ENCODE data around the gene LRRC7. TPM values are rescaled to one million over a fixed set of nuclear protein-coding genes. Genes with fewer than 3 reads are reported as not detected.

Gene LRRC7
- total and polyA plus RNA-seq, 4 donors, result 6.1 TPM; not detected in 3

DNA sequence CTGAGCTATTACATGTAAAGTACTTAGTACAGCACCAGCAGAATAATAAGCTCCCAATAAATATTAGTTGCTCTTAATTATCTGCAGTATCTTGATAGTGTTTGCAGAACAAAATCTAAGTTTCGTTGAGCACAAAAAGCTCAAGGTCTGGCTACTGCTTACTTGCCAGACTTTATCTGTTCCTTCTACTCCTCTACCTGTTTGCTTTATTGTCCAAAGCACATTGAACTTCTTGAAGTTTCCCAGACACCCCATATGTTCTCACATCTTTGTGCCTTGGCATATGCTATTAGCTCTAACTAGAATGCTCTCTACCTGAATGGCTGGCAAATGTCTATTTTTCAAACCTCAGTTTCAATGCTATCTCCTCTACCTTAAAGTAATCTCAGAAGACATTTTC, 582.7 kb downstream of the LRRC7 start:
- 93% methylated on average over 1 of the region's 1 CpG for WGBS, 2 donors
- Histone ChIP-seq H3K27ac (ENCODE audit: low read depth in 1 of 2, low read length in 1 of 2) (no peak overlapping the region), H3K9me3 (ENCODE audit: control insufficient read depth in 4 of 4, insufficient read depth in 3 of 4, low read length in 3 of 4) (no peaks in the 10 kb centered on the region), H3K4me1 (ENCODE audit: control insufficient read depth in 5 of 5, insufficient read depth in 5 of 5, low read length in 5 of 5) (no peaks in the 10 kb centered on the region), H3K27me3 (ENCODE audit: control insufficient read depth in 3 of 3, insufficient read depth in 3 of 3, low read length in 2 of 3) (no peaks in the 10 kb centered on the region), H3K4me3 (no peak overlapping the region), H3K36me3 (ENCODE audit: control insufficient read depth in 4 of 4, insufficient read depth in 4 of 4, low read length in 4 of 4) (peaks cover 4 to 9% (median 8%) of the 10 kb centered on the region in 4 donors), H3K9ac (ENCODE audit: insufficient read depth in 1 of 2, low read length in 2 of 2) (no peak overlapping the region)
- TF ChIP-seq, protein P1, sequence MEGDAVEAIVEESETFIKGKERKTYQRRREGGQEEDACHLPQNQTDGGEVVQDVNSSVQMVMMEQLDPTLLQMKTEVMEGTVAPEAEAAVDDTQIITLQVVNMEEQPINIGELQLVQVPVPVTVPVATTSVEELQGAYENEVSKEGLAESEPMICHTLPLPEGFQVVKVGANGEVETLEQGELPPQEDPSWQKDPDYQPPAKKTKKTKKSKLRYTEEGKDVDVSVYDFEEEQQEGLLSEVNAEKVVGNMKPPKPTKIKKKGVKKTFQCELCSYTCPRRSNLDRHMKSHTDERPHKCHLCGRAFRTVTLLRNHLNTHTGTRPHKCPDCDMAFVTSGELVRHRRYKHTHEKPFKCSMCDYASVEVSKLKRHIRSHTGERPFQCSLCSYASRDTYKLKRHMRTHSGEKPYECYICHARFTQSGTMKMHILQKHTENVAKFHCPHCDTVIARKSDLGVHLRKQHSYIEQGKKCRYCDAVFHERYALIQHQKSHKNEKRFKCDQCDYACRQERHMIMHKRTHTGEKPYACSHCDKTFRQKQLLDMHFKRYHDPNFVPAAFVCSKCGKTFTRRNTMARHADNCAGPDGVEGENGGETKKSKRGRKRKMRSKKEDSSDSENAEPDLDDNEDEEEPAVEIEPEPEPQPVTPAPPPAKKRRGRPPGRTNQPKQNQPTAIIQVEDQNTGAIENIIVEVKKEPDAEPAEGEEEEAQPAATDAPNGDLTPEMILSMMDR (IDR thresholded peaks at IDR 0.05; ENCODE audit: control extremely low read depth, extremely low read depth), result no peak
- ATAC-seq (ENCODE audit: insufficient read depth, low FRiP score) (no peak), DNase-seq (no peak)

DNA sequence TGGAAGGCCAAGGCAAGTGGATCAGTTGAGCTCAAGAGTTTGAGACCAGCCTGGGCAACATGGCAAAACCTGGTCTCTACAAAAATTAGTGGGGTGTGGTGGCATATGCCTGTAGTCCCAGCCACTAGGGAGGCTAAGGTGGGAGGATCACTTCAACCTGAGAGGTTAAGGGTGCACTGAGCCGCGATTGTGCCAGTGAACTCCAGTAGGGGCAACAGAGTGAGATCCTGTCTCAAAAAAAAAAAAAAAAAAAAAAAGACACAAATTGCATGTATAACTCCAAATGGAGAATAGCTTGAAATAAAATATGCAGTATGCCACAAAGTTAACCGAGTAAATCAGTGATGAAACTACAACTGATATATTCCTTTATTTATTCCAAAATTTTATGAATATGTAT, 586.0 kb downstream of the LRRC7 start:
- WGBS, 2 donors, result 96 to 98% methylated on average over 3 of the region's 3 CpGs
- TF ChIP-seq, protein P1 (IDR thresholded peaks at IDR 0.05; ENCODE audit: control extremely low read depth, extremely low read depth), result no peak
- H3K36me3 ChIP-seq (ENCODE audit: control insufficient read depth in 4 of 4, insufficient read depth in 4 of 4, low read length in 4 of 4), result peaks cover 4 to 11% (median 7%) of the 10 kb centered on the region in 4 donors
- H3K4me1 ChIP-seq (ENCODE audit: control insufficient read depth in 5 of 5, insufficient read depth in 5 of 5, low read length in 5 of 5), result no peaks in the 10 kb centered on the region
- H3K27me3 ChIP-seq (ENCODE audit: control insufficient read depth in 3 of 3, insufficient read depth in 3 of 3, low read length in 2 of 3), result no peaks in the 10 kb centered on the region
- ATAC-seq (ENCODE audit: insufficient read depth, low FRiP score) (no peak), DNase-seq (no peak)
- no peak overlapping the region for H3K4me3 ChIP-seq
- H3K27ac ChIP-seq (ENCODE audit: low read depth in 1 of 2, low read length in 1 of 2), result no peak overlapping the region
- no peaks in the 10 kb centered on the region for H3K9me3 ChIP-seq (ENCODE audit: control insufficient read depth in 4 of 4, insufficient read depth in 3 of 4, low read length in 3 of 4)
- no peak overlapping the region for H3K9ac ChIP-seq (ENCODE audit: insufficient read depth in 1 of 2, low read length in 2 of 2)

DNA sequence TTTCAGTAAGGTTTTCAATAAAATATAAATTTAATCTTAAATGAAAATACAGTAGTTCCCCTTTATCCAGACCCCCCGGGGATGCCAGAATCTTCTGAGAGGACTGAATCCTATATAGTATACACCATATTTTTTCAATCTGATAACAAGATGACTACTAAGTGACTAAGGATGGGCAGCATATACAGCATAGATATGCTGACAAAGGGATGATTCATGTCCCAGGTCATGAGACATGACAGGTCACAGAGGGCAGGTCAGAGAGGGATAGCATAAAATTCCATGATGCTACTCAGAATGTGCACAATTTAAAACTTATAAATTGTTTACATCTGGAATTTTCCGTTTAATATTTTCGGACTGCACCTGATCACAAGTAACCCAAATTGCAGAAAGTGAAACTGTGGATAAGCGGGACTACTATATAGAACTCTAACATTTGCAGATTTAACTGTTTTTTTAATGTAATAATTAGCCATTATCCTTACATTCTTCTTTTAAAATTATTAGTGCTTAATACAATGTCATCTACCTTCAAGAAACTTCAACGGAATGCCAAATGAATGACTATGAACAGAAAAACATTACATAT, 588.9 kb downstream of the LRRC7 start:
- no peak overlapping the region for H3K4me3 ChIP-seq
- no peak overlapping the region for H3K9ac ChIP-seq (ENCODE audit: insufficient read depth in 1 of 2, low read length in 2 of 2)
- 97 to 98% methylated on average over 5 of the region's 5 CpGs for WGBS, 2 donors
- H3K27me3 ChIP-seq (ENCODE audit: control insufficient read depth in 3 of 3, insufficient read depth in 3 of 3, low read length in 2 of 3), result no peaks in the 10 kb centered on the region
- no peak for ATAC-seq (ENCODE audit: insufficient read depth, low FRiP score)
- no peak overlapping the region for H3K27ac ChIP-seq (ENCODE audit: low read depth in 1 of 2, low read length in 1 of 2)
- H3K36me3 ChIP-seq (ENCODE audit: control insufficient read depth in 4 of 4, insufficient read depth in 4 of 4, low read length in 4 of 4), result peaks cover 0 to 10% (median 5%) of the 10 kb centered on the region in 4 donors
- no peaks in the 10 kb centered on the region for H3K9me3 ChIP-seq (ENCODE audit: control insufficient read depth in 4 of 4, insufficient read depth in 3 of 4, low read length in 3 of 4)
- H3K4me1 ChIP-seq (ENCODE audit: control insufficient read depth in 5 of 5, insufficient read depth in 5 of 5, low read length in 5 of 5), result no peaks in the 10 kb centered on the region
- DNase-seq, result no peak
- TF ChIP-seq, protein P1 (IDR thresholded peaks at IDR 0.05; ENCODE audit: control extremely low read depth, extremely low read depth), result no peak

DNA sequence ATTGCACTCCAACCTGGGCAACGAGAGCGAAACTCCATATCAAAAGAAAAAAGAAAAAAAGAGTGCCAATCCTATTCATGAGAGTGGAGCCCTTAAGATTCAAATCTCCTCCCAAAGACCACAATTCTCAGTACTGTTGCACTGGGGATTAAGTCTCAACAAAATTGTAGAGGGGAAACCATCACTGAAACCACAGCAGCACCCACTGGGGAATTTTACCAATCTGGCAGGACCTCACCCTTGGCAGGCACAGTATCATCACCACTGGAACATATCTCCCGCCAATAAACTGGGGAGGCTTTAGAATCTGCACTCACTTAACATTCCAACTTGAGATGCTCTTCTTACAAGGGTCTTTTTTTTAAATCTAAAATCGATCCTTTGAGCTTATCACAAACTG, 596.6 kb downstream of the LRRC7 start:
- peaks cover 0 to 10% (median 4%) of the 10 kb centered on the region in 4 donors for H3K36me3 ChIP-seq (ENCODE audit: control insufficient read depth in 4 of 4, insufficient read depth in 4 of 4, low read length in 4 of 4)
- H3K27ac ChIP-seq (ENCODE audit: low read depth in 1 of 2, low read length in 1 of 2), result no peak overlapping the region
- DNase-seq (no peak), ATAC-seq (ENCODE audit: insufficient read depth, low FRiP score) (no peak)
- TF ChIP-seq, protein P1 (IDR thresholded peaks at IDR 0.05; ENCODE audit: control extremely low read depth, extremely low read depth), result no peak
- no peaks in the 10 kb centered on the region for H3K9me3 ChIP-seq (ENCODE audit: control insufficient read depth in 4 of 4, insufficient read depth in 3 of 4, low read length in 3 of 4)
- WGBS, 2 donors, result 92 to 99% methylated on average over 4 of the region's 4 CpGs
- no peak overlapping the region for H3K4me3 ChIP-seq
- no peak overlapping the region for H3K9ac ChIP-seq (ENCODE audit: insufficient read depth in 1 of 2, low read length in 2 of 2)
- H3K27me3 ChIP-seq (ENCODE audit: control insufficient read depth in 3 of 3, insufficient read depth in 3 of 3, low read length in 2 of 3), result no peaks in the 10 kb centered on the region
- H3K4me1 ChIP-seq (ENCODE audit: control insufficient read depth in 5 of 5, insufficient read depth in 5 of 5, low read length in 5 of 5), result peaks cover 0 to 2% (median 0%) of the 10 kb centered on the region in 5 donors

Data from lung (tissue), 12 donors.